GM19328 (cell line): Measurements from ENCODE around the gene PLXND1.
A peak's percentile ranks its signal among the peaks of the same experiment; 100 is the strongest.

Experiments
- ATAC-seq: cut with Tn5 transposase; IDR thresholded peaks from one replicate; pipeline ENCODE4 v1.9.1; 2021; ENCODE audit warnings: mild to moderate bottlenecking, moderate library complexity; ENCODE audit not compliant: unreplicated experiment

PLXND1 gene

DNA sequence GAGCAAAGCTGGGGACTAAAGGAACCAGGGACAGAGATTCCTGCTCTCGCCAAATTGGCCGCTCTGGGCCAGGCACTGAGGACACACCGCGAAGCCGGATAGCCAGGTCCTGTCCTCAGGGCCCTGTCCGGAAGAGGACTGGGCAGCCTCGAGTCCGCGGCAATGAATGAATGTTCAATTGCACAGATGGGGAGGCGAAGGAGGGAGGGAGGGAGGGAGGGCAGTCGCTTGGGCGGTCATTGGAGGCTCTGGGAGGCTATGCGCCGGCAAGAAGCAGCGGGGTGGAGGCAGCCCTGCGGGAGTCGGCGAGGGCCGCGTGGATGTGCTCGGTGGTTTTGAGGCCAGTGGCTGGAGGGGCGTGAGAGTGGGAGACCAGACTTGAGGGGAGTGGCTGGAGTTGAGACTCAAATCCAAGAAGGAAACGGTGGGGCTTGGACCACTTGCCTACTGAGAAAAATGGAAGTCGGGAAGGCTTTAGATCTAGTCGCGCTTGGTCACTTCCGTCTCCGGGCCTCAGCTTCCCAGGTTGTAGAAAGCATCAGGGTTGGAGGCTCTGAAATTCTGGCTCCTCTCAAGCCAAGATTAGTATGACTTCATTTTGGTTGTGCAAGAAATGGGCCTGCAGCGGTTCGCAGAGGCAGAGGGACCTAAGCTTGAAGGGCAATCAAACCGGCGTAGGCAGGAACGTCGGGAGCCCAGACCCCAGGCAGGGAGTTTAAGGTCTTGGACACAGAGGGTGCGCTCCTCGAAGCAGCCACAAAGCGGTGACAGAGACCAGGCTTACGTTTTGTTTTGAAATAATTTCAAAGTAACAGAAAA lies 21.1 kb upstream of the PLXND1 start:
- ATAC-seq: no peak

GRCh38 chr3:129626744-129627349 lies 20.4 kb upstream of the PLXND1 start:
- peak; percentile 87 for ATAC-seq

GRCh38 chr3:129625072-129625874 lies 18.8 kb upstream of the PLXND1 start:
- no peak for ATAC-seq

DNA sequence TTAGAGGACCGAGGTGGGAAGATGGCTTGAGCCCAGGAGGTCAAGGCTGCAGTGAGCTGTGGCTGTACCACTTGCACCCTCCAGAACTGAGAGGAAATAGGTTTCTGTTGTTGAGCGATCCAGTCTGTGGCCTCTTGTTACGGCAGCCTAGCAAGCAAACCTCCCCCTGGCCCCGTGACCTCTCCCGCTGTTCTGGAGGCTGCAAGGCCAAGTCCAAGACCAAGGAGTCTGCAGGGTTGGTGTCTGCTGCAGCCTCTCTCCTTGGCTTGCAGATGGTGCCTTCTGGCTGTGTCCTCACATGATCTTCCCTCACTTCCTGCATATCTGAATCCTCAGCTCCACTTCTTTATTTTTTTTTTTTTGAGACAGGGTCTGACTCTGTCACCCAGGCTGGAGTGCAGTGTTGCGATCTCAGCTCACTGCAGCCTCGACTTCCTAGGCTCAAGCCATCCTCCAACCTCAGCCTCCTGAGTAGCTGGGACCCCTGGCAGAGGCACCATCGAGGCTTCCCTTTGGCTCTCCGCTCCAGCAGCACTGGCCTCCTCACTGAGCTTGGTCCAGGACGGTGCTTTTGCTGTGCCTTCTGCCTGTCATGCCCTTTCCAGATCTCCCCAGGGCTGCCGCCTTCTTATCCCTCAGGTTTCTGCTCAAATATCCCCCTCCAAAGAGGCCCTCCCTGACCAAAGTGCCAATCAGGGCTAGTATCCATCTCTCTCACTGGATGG lies 18.0 kb upstream of the PLXND1 start:
- ATAC-seq: no peak

DNA sequence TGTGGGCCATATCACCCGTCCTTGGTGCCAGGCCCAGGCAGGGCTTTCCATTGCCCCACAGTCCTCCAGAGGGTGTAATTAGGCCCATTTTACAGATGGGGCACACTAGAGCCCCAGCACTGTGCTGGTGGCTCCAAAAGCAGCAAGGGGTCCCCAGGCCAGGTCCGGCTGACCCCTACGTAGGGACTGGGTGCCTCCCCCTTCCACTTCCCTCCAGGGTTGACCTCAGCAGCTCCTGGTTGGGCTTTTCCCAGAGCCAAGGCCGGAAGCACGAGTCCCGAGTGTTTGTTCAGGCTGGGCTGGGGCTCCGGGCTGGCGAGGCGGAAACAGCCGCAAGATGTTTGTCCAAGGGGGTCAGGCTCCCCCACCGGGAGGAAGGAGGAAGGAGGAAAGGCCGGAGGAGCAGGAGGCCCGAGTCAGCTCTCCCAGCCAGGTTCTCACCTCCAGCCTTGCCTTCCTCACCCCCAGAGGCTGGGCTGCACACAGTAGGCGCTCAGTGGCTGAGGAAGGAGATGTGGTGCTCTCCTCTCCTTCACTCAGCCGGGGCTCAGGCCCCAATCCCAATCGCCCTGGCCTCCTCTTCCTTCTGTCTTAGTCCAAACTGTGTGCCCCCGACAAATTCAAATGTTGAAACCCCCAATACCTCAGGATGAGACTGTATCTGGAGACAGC lies 17.1 kb upstream of the PLXND1 start:
- ATAC-seq: no peak

GRCh38 chr3:129622933-129623332 lies 16.5 kb upstream of the PLXND1 start:
- ATAC-seq: no peak

DNA sequence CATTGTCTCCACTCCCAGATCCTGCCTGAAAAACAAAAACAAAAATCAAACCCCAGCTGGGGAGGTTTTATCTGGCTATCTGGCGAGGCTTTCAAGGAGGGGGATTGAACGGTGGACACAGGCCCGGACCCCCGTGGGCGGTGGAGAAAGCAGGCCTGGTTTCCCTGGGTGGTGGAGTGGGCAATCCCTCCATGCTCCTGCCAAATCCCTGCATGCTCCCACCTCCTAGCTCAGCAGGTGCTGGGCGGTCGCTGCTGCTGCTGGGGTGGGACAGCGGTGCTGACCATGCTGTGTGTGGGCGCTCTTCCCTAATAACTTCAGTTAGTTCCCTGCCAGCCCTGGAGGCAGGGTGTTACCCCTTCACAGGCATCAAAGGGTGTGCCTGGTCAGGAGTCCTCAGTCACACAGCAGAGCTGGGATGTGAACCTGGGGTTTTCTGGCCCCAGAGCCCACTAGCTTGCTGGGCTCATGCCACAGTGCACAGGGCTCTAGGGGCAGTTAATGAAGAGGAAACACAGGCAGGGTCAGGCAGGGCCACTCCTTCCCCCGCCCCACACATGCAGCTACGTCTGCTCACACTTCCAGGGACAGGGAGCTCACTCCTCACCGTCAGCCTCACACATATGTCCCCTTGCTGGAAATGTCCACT lies 15.9 kb upstream of the PLXND1 start:
- ATAC-seq: no peak

GRCh38 chr3:129621626-129622225 lies 15.2 kb upstream of the PLXND1 start:
- no peak for ATAC-seq

DNA sequence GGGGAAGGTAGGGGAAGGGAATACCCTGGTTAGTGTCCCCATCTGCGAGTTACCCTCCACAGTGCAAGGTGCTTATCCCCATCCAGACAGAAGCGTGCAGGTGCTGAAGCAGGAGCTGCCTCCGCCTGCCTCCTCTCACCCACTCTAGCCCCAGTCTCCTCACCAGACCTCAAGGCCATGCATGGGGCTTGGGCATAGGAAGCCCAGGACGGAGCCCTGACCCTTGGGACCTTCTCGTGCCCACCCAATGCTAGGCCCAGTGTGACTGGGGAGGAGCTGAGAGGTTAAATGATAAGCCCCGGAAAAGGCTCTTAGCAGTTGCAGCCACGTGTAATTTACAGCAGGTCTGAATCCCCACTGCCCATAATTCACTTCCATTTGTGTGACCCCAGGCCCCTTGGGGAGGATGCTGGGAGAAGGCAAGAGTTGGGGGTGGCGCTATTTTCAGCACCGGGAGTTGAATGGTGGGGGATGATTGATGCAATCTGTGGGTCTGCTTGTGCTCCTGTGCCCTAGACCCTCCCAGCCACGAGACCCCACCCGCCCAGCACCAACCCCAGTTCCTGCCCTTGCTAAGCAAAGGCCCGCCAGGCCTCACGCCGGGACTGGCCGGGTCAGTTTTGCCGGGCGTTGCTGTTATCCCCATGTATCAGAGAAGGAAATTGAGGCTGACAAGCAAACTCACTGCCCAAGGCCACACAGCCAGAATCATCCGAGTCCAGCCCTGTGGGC lies 14.5 kb upstream of the PLXND1 start:
- ATAC-seq: no peak

DNA sequence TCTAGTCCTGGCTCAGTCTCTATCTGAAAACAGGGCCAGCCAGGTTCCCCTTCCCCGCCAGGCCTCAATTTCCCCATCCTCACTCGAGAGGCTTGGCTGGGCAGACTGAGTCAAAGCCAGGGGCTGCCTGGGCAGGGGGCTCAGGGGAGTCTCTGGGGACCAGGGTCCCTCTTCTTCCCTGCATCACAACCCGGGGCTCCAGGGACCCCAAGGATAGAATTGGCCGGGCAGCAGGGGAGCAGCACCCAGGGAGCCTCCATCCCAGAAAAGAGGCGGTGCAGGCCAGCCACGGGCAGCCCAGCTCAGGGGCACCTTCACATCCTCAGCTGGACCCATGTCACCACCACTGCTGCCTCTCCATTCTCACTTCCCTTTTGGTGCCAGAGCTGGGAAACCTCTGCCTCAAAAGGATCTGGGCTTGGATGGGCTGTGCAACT lies 13.3 kb upstream of the PLXND1 start:
- no peak for ATAC-seq

GRCh38 chr3:129618901-129619671 lies 12.6 kb upstream of the PLXND1 start:
- ATAC-seq: no peak

DNA sequence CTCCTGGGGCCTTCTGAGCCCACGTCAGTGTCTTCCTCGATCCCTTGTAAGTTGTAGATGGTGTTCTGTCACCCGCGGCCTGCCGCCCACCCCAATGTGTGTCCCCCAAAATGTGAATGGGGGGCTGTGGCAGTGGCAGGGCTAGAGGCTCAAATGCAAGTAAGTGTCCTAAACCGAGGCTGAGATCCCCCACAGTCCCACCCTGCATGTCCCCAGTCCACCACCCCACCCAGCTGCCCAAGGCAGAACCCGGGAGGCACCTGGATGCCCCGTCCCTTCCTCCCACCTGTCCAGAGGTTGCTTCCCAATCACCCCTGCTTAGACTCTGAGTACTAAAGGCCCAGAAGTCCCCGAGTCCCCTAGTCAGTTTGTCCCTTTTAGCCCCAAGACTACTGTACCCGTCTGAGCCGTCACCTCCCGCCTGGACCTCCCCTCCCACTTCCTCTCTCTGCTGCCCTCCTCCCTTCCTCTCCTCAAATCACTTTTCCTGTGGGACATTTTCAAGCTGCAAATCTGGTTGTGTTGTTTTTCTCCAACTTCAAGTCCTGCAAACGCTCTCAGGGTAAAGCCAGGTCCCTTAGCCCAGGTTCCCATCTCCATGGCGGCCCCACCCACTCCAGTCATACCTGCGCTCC lies 11.8 kb upstream of the PLXND1 start:
- no peak for ATAC-seq

DNA sequence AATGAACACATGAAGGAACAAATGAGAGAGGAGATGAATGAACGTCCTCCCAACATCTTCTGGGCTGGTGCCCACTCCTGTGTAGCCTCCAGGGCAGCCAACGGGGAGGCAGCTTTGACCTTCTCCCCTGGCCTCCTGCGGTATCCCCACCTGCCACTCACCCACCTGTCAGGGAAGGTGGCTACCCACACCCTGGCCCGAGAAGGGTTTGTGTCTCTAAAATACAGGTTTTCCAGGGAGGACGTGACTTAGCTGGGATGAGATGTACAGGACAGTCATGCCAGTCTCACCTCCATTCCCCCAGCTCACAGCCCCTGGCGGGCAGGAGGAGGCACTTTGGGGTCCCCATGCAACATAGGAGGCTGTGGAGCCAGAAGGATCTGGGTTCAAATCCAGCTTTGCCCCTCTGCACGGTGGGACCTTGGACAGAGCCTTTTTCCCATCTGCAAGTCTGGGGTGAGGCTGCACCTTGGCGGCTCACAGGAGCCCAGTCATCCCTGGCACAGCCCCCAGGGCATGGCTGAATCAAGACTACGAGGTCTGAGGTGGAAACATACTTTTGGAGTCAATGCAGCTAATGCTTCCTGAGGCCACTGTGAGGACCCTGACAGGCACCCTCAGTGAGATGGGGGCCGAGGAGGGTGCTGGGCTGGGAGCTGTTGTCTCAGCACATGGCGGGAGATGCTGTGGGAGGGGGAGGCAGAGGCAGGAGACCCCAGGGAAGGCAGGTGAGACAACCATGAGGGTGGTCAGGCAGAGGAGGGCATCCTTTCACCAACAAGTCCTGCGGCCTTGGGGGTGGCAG lies 11.1 kb upstream of the PLXND1 start:
- no peak for ATAC-seq

- ATAC-seq: no peak
Measured at GRCh38 chr3:129616713-129617112, 10.2 kb upstream of the PLXND1 start.

DNA sequence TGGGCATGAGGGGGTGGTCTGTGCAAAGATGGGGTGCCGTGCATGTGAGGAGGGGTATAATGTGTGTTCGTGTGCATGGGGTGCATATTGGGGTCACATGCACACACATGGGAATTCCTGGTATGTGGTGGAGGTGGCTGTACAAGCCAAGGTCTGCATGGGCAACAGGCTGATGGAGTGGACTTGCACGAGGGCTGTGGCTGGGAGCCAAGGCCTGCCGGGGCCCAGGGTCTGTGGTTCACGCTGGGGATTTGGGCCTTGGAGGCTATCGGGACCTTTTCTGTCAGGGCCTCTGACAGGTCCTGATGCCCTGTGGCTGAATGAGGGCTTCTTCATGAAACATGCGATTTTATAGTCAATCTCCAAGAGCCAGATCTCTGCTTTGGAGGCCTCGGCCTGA lies 9.8 kb upstream of the PLXND1 start:
- no peak for ATAC-seq

GRCh38 chr3:129615751-129616281 lies 9.3 kb upstream of the PLXND1 start:
- no peak for ATAC-seq

GRCh38 chr3:129614927-129615363 lies 8.5 kb upstream of the PLXND1 start:
- ATAC-seq: no peak
